HepG2 (cell line): ENCODE results near the gene MTFR1L.

Source experiments
- ATAD3A ChIP-seq: sonication (generic); formaldehyde crosslinking; IDR thresholded peaks from 2 replicates; pipeline ENCODE4 v1.4.0; 2020; ENCODE audit warnings: missing genetic modification reagents
- BHLHE40 ChIP-seq: IDR thresholded peaks from 2 replicates; pipeline ENCODE4 v1.6.1; 2011; ENCODE audit warnings: low read length, improper control_type of control experiment
- CBFB ChIP-seq: sonication (generic); formaldehyde crosslinking; IDR thresholded peaks from 2 replicates; pipeline ENCODE4 v1.4.0; 2020; ENCODE audit warnings: missing genetic modification reagents
- KDM1A ChIP-seq: IDR thresholded peaks from 2 replicates; pipeline ENCODE4 v1.6.1; 2016; ENCODE audit warnings: missing compliant biosample characterization
- PHF20 ChIP-seq: sonication (generic); formaldehyde crosslinking; IDR thresholded peaks from 2 replicates; pipeline ENCODE4 v1.5.0; 2020; ENCODE audit warnings: mild to moderate bottlenecking, missing genetic modification reagents
- RBM39 ChIP-seq: fragments of 200-400 bp; formaldehyde crosslinking; IDR thresholded peaks from one replicate; pipeline ENCODE4 v1.6.1; 2018; ENCODE audit warnings: antibody characterized with exemption, mild to moderate bottlenecking, low read depth, low read length; ENCODE audit not compliant: poor library complexity, severe bottlenecking
- SP1 ChIP-seq, 2 experiments: fragments of 450-650 bp in 1 of 2; sonication (generic) in 1 of 2; formaldehyde crosslinking in 1 of 2; IDR thresholded peaks; 2 replicates each; pipeline versions ENCODE4 v1.4.0 to v1.6.1; 2016 to 2020; ENCODE audit warnings: missing genetic modification reagents in 1 of 2
- ZNF580 ChIP-seq: IDR thresholded peaks from 2 replicates; pipeline ENCODE4 v1.6.1; 2016; ENCODE audit warnings: low read depth, borderline replicate concordance
- TF ChIP-seq, protein P1 (sequence below): sonication (generic); formaldehyde crosslinking; IDR thresholded peaks from 2 replicates; pipeline ENCODE4 v1.4.0; 2020; ENCODE audit warnings: missing genetic modification reagents
- TF ChIP-seq, protein P2 (sequence below): sonication (generic); formaldehyde crosslinking; IDR thresholded peaks from 2 replicates; pipeline ENCODE4 v1.4.0; 2020; ENCODE audit warnings: mild to moderate bottlenecking, missing genetic modification reagents, borderline replicate concordance
- TF ChIP-seq, protein P3 (sequence below): sonication (generic); formaldehyde crosslinking; IDR thresholded peaks from 2 replicates; pipeline ENCODE4 v1.5.0; 2020; ENCODE audit warnings: mild to moderate bottlenecking, missing genetic modification reagents, moderate library complexity

DNA sequence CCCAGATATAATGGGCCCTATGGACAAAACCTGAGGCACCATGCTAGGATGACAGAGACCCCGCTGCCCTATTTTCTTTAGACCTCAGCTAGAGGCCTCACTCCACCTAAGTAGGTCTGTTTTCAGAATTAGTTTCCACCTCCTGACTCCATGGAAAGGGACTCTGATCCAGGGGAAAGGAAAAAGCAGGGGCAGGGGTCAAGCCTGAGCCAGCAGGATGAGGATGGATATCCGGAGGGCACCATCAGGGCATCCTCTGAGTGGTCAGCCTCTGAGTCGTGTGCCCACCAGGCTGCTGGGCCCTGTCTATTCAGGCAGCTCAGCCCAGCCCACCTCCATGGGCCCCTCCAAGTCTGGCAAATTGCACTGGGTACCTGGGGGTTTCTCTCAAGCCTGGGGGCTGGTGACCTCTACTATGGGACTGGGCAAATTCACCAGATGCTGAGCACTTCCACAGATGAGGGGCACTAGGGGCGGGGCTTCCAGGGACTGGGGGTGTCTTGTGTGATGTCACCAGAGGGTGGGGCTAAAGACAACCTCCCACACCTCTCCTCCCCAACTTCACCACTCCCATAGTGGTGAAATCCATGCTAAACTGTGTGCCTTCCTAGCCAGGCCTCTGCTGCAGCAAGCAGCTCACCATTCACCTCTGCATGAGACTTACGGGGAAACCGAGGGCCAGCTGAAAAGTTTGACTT is 50.3 kb downstream of the MTFR1L start:
- no peak for TF ChIP-seq KDM1A (CRISPR knock-in tag)
- no peak for TF ChIP-seq SP1 (IDR thresholded peaks at IDR 0.05)
- no peak for TF ChIP-seq SP1 (CRISPR knock-in tag; IDR thresholded peaks at IDR 0.05)
- TF ChIP-seq, protein P1, sequence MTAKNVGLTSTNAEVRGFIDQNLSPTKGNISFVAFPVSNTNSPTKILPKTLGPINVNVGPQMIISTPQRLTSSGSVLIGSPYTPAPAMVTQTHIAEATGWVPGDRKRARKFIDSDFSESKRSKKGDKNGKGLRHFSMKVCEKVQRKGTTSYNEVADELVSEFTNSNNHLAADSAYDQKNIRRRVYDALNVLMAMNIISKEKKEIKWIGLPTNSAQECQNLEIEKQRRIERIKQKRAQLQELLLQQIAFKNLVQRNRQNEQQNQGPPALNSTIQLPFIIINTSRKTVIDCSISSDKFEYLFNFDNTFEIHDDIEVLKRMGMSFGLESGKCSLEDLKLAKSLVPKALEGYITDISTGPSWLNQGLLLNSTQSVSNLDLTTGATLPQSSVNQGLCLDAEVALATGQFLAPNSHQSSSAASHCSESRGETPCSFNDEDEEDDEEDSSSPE (CRISPR knock-in tag) = no peak
- TF ChIP-seq ATAD3A (CRISPR knock-in tag) = no peak
- TF ChIP-seq ZNF580 (CRISPR knock-in tag) = no peak
- no peak for TF ChIP-seq BHLHE40
- TF ChIP-seq, protein P2, sequence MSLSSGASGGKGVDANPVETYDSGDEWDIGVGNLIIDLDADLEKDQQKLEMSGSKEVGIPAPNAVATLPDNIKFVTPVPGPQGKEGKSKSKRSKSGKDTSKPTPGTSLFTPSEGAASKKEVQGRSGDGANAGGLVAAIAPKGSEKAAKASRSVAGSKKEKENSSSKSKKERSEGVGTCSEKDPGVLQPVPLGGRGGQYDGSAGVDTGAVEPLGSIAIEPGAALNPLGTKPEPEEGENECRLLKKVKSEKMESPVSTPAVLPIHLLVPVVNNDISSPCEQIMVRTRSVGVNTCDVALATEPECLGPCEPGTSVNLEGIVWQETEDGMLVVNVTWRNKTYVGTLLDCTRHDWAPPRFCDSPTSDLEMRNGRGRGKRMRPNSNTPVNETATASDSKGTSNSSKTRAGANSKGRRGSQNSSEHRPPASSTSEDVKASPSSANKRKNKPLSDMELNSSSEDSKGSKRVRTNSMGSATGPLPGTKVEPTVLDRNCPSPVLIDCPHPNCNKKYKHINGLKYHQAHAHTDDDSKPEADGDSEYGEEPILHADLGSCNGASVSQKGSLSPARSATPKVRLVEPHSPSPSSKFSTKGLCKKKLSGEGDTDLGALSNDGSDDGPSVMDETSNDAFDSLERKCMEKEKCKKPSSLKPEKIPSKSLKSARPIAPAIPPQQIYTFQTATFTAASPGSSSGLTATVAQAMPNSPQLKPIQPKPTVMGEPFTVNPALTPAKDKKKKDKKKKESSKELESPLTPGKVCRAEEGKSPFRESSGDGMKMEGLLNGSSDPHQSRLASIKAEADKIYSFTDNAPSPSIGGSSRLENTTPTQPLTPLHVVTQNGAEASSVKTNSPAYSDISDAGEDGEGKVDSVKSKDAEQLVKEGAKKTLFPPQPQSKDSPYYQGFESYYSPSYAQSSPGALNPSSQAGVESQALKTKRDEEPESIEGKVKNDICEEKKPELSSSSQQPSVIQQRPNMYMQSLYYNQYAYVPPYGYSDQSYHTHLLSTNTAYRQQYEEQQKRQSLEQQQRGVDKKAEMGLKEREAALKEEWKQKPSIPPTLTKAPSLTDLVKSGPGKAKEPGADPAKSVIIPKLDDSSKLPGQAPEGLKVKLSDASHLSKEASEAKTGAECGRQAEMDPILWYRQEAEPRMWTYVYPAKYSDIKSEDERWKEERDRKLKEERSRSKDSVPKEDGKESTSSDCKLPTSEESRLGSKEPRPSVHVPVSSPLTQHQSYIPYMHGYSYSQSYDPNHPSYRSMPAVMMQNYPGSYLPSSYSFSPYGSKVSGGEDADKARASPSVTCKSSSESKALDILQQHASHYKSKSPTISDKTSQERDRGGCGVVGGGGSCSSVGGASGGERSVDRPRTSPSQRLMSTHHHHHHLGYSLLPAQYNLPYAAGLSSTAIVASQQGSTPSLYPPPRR (CRISPR knock-in tag) = no peak
- TF ChIP-seq, protein P3, sequence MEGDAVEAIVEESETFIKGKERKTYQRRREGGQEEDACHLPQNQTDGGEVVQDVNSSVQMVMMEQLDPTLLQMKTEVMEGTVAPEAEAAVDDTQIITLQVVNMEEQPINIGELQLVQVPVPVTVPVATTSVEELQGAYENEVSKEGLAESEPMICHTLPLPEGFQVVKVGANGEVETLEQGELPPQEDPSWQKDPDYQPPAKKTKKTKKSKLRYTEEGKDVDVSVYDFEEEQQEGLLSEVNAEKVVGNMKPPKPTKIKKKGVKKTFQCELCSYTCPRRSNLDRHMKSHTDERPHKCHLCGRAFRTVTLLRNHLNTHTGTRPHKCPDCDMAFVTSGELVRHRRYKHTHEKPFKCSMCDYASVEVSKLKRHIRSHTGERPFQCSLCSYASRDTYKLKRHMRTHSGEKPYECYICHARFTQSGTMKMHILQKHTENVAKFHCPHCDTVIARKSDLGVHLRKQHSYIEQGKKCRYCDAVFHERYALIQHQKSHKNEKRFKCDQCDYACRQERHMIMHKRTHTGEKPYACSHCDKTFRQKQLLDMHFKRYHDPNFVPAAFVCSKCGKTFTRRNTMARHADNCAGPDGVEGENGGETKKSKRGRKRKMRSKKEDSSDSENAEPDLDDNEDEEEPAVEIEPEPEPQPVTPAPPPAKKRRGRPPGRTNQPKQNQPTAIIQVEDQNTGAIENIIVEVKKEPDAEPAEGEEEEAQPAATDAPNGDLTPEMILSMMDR = no peak
- TF ChIP-seq PHF20 = no peak
- no peak for TF ChIP-seq RBM39
- TF ChIP-seq CBFB = no peak
